Measurements from ENCODE around the gene CEACAM4.

DNA sequence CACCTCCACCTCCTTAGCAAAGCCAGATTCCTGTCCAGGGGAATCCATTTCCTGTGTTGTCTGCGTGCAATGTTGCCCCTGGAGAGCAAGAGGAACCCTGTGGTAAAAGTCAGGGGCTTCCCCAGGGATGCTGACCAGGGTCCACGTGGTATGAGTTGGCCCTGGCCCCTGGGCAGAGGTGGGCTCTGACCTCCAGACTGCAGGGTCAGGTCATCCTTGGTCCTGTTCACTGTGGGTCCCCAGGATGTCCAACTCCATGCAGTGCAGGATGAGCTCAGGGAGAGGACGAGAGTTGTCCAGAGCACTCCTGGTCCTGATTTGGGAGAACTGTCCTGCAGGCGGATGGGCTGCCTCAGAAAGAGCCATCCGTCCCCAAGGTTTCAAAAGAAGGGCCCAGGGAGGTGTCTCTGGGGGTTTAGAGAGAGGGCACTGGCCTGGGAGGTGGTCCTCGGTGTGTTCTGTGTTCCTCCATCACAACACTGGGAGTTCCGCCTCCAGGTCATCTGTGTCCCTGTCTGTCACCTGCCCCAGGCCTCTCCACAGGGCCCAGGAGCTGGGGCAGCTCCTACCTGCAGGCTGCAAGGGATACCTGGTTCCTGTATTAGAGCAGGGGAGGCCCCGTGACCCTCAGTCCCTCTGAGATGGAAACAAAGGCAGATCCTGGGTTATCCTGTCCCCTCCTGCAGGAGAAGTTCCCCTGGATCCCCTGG lies 1.2 kb upstream of the CEACAM4 start:
- TF ChIP-seq, protein P1, sequence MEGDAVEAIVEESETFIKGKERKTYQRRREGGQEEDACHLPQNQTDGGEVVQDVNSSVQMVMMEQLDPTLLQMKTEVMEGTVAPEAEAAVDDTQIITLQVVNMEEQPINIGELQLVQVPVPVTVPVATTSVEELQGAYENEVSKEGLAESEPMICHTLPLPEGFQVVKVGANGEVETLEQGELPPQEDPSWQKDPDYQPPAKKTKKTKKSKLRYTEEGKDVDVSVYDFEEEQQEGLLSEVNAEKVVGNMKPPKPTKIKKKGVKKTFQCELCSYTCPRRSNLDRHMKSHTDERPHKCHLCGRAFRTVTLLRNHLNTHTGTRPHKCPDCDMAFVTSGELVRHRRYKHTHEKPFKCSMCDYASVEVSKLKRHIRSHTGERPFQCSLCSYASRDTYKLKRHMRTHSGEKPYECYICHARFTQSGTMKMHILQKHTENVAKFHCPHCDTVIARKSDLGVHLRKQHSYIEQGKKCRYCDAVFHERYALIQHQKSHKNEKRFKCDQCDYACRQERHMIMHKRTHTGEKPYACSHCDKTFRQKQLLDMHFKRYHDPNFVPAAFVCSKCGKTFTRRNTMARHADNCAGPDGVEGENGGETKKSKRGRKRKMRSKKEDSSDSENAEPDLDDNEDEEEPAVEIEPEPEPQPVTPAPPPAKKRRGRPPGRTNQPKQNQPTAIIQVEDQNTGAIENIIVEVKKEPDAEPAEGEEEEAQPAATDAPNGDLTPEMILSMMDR (conservative IDR thresholded peaks at IDR 0.05 in 1 of 2, IDR thresholded peaks at IDR 0.05 in 1 of 2; ENCODE audit: low read depth in 1 of 2, low read length in 2 of 2), result no peak
- TF ChIP-seq EZH2 (IDR thresholded peaks at IDR 0.05; ENCODE audit: low read length, missing control alignments), result no peak
